Stimulated activated CD8-positive, alpha-beta memory T cell treated with anti-CD3 and anti-CD28 coated beads, Interleukin-7, amount 100 ng/mL, for 48 hours (primary cell): ENCODE data around the gene ADGRL1.
"Not testable (repeated sequence)": the region's sequence is repeated elsewhere in the genome, so short reads cannot be mapped to it uniquely, and the experiment has no call there.

Experiments
- DNase-seq, 2 donors: peaks; one replicate each; pipeline ENCODE4 v3.0.0-alpha.2; 2020; ENCODE audit warnings: low read depth in 1 of 2; ENCODE audit errors: extremely low read depth in 1 of 2

The ADGRL1 gene

GRCh38 chr19:14218620-14219330 lies 12.8 kb upstream of the ADGRL1 start:
- no peak for DNase-seq

- DNase-seq, result not testable (repeated sequence)
Observed at GRCh38 chr19:14217886-14218285, 11.9 kb upstream of the ADGRL1 start.

- DNase-seq, result no peak
Observed at GRCh38 chr19:14214580-14214979, 8.6 kb upstream of the ADGRL1 start.

GRCh38 chr19:14210182-14210581 lies 4.2 kb upstream of the ADGRL1 start:
- DNase-seq, result not testable (repeated sequence)

GRCh38 chr19:14209401-14209800 lies 3.4 kb upstream of the ADGRL1 start:
- DNase-seq, result not testable (repeated sequence)

GRCh38 chr19:14208496-14208895 lies 2.5 kb upstream of the ADGRL1 start:
- not testable (repeated sequence) for DNase-seq

- not testable (repeated sequence) for DNase-seq
Observed at GRCh38 chr19:14207796-14208195, 1.8 kb upstream of the ADGRL1 start.

- DNase-seq, result peak; percentile 50 to 73
Observed at GRCh38 chr19:14206737-14207726, 1.1 kb upstream of the ADGRL1 start.

- not testable (repeated sequence) for DNase-seq
Observed at GRCh38 chr19:14206308-14206707, 339 bp upstream of the ADGRL1 start.

- not testable (repeated sequence) for DNase-seq
Observed at GRCh38 chr19:14204676-14205451, 1.1 kb downstream of the ADGRL1 start.

- DNase-seq, result not testable (repeated sequence)
Observed at GRCh38 chr19:14204219-14204618, 1.8 kb downstream of the ADGRL1 start.

GRCh38 chr19:14203788-14204187 lies 2.2 kb downstream of the ADGRL1 start:
- DNase-seq, result not testable (repeated sequence)

- DNase-seq, result no peak
Observed at GRCh38 chr19:14203177-14203576, 2.8 kb downstream of the ADGRL1 start.

GRCh38 chr19:14201481-14201880 lies 4.5 kb downstream of the ADGRL1 start:
- not testable (repeated sequence) for DNase-seq

GRCh38 chr19:14200147-14200841 lies 5.7 kb downstream of the ADGRL1 start:
- peak; percentile 19 to 31 for DNase-seq

GRCh38 chr19:14198384-14199376 lies 7.3 kb downstream of the ADGRL1 start:
- DNase-seq, result no peak

- DNase-seq, result no peak
Observed at GRCh38 chr19:14197882-14198281, 8.1 kb downstream of the ADGRL1 start.

GRCh38 chr19:14197288-14197687 lies 8.7 kb downstream of the ADGRL1 start:
- DNase-seq, result not testable (repeated sequence)

- DNase-seq, result peak; percentile 43 to 59
Observed at GRCh38 chr19:14196105-14196504, 9.9 kb downstream of the ADGRL1 start.
